NB4 (cell line): Measurements from ENCODE around the gene CSMD2.

ENCODE experiments used
- CTCF ChIP-seq: IDR thresholded peaks from one replicate; pipeline ENCODE4 v1.5.1; 2012; ENCODE audit warnings: low read depth, low read length
- MYC ChIP-seq: IDR thresholded peaks from 2 replicates; pipeline ENCODE4 v1.6.1; 2011; ENCODE audit warnings: low read depth, low read length
- POLR2A ChIP-seq: IDR thresholded peaks from 2 replicates; pipeline ENCODE4 v1.6.1; 2011; ENCODE audit warnings: mild to moderate bottlenecking; ENCODE audit not compliant: insufficient read length; ENCODE audit errors: extremely low read depth
- TF ChIP-seq, protein P1 (sequence below): IDR thresholded peaks from 2 replicates; pipeline ENCODE4 v1.6.1; 2011; ENCODE audit warnings: low read depth, low read length

GRCh38 chr1:33821291-33821690 is 343.7 kb downstream of the CSMD2 start:
- TF ChIP-seq CTCF, result no peak
- no peak for TF ChIP-seq POLR2A
- TF ChIP-seq MYC, result no peak
- TF ChIP-seq, protein P1, sequence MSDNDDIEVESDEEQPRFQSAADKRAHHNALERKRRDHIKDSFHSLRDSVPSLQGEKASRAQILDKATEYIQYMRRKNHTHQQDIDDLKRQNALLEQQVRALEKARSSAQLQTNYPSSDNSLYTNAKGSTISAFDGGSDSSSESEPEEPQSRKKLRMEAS, result no peak
